H1 (cell line): ENCODE measurements around the gene TRIM67. TPM values are rescaled to one million over a fixed set of nuclear protein-coding genes. Genes with fewer than 3 reads are reported as not detected.

Experiments used
- CTCF ChIA-PET: fragments of 300-600 bp; sonication (Branson Sonifier 250); formaldehyde crosslinking; loops from one replicate; lab custom pipeline; 2021; ENCODE audit not compliant: partially characterized antibody; lab: Charles Lee
- POLR2A ChIA-PET: fragments of 300-600 bp; sonication (Branson Sonifier 250); formaldehyde crosslinking; loops from one replicate; lab custom pipeline; 2021; ENCODE audit warnings: inconsistent platforms; ENCODE audit not compliant: partially characterized antibody; lab: Charles Lee
- DNase-seq, 2 experiments: peaks; one replicate each; pipeline versions ENCODE4 v3.0.0 to v3.0.0-alpha.2; 2010 to 2022; ENCODE audit warnings: low spot score in 2 of 2, low read depth in 1 of 2, mixed read lengths in 1 of 2
- FAIRE-seq: peaks from 2 replicates; lab custom pipeline; 2011; peaks lifted over from hg19 to GRCh38; lab: Jason Lieb, UNC
- H2AFZ ChIP-seq: 2 replicates; pipeline ENCODE4 v1.8.1; 2012; ENCODE audit warnings: low read length, inconsistent platforms
- H2AK5ac ChIP-seq: 2 replicates; pipeline ENCODE4 v1.6.1; 2013; ENCODE audit warnings: low read depth, low read length
- H2BK120ac ChIP-seq: replicated peaks from 2 replicates; pipeline ENCODE3; 2013; ENCODE audit warnings: low read depth, low read length, inconsistent platforms
- H2BK12ac ChIP-seq: 2 replicates; pipeline ENCODE4 v1.6.1; 2013; ENCODE audit warnings: low read depth, low read length
- H2BK15ac ChIP-seq: 2 replicates; pipeline ENCODE4 v1.6.1; 2013; ENCODE audit warnings: low read length
- H2BK20ac ChIP-seq: 2 replicates; pipeline ENCODE4 v1.6.1; 2013; ENCODE audit warnings: low read length
- H2BK5ac ChIP-seq: 2 replicates; pipeline ENCODE4 v1.6.1; 2013; ENCODE audit warnings: low read depth, low read length
- H3K14ac ChIP-seq: 2 replicates; pipeline ENCODE4 v1.6.1; 2013; ENCODE audit warnings: inconsistent platforms; ENCODE audit not compliant: insufficient read length
- H3K18ac ChIP-seq: 2 replicates; pipeline ENCODE4 v1.6.1; 2013; ENCODE audit warnings: low read length; ENCODE audit errors: extremely low read depth
- H3K23ac ChIP-seq: 2 replicates; pipeline ENCODE4 v1.6.1; 2013; ENCODE audit warnings: inconsistent platforms; ENCODE audit not compliant: insufficient read length
- H3K23me2 ChIP-seq: 2 replicates; pipeline ENCODE4 v1.6.1; 2013; ENCODE audit warnings: low read depth, low read length
- H3K27ac ChIP-seq: 2 replicates; pipeline ENCODE4 v1.6.1; 2011; ENCODE audit warnings: low read depth, low read length, inconsistent platforms
- H3K27me3 ChIP-seq, 4 experiments: replicated peaks in 1 of 4; 1 replicate in 1 of 4; 2 replicates in 3 of 4; pipeline versions ENCODE4 v1.6.1 to v1.8.1; 2011 to 2013; ENCODE audit warnings: low read length in 3 of 4, mild to moderate bottlenecking in 3 of 4, inconsistent platforms in 2 of 4, mixed read lengths in 2 of 4, moderate library complexity in 1 of 4; ENCODE audit not compliant: control insufficient read depth in 3 of 4, insufficient read depth in 3 of 4; ENCODE audit errors: extremely low read depth in 1 of 4
- H3K36me3 ChIP-seq, 4 experiments: 2 replicates each; pipeline versions ENCODE4 v1.6.1 to v1.8.1; 2011 to 2013; ENCODE audit warnings: mild to moderate bottlenecking in 4 of 4, low read length in 3 of 4, moderate library complexity in 2 of 4, control low read depth in 1 of 4, inconsistent platforms in 1 of 4; ENCODE audit not compliant: insufficient read depth in 4 of 4, control insufficient read depth in 2 of 4
- H3K4ac ChIP-seq: replicated peaks from 2 replicates; pipeline ENCODE3; 2013; ENCODE audit warnings: low read length, low read depth, mixed read lengths, inconsistent platforms; ENCODE audit not compliant: insufficient read length
- H3K4me1 ChIP-seq, 4 experiments: replicated peaks in 1 of 4; 1 replicate in 1 of 4; 2 replicates in 3 of 4; pipeline versions ENCODE4 v1.6.1 to v1.8.1; 2011 to 2013; ENCODE audit warnings: low read length in 3 of 4, inconsistent platforms in 2 of 4, mixed read lengths in 1 of 4; ENCODE audit not compliant: insufficient read depth in 4 of 4, control insufficient read depth in 3 of 4
- H3K4me2 ChIP-seq, 2 experiments: 2 replicates each; pipeline versions ENCODE4 v1.6.1 to v1.8.1; 2011 to 2013; ENCODE audit warnings: low read depth in 2 of 2, low read length in 2 of 2, control low read depth in 1 of 2, inconsistent platforms in 1 of 2, mild to moderate bottlenecking in 1 of 2; ENCODE audit not compliant: insufficient read depth in 1 of 2
- H3K4me3 ChIP-seq, 4 experiments: fragments of 200-600, 300-600 bp in 1 of 4; sonication (generic), shearing (Covaris generic), sonication (Bioruptor Twin) in 1 of 4; 2 replicates each; pipeline versions ENCODE4 v1.5.1 to v1.8.1; 2011 to 2016; ENCODE audit warnings: low read length in 4 of 4, low read depth in 3 of 4, control low read depth in 2 of 4, inconsistent platforms in 2 of 4, mild to moderate bottlenecking in 2 of 4, mixed read lengths in 1 of 4, moderate library complexity in 1 of 4; ENCODE audit not compliant: insufficient read depth in 2 of 4; ENCODE audit errors: extremely low read depth in 1 of 4
- H3K56ac ChIP-seq: replicated peaks from 2 replicates; pipeline ENCODE3; 2013; ENCODE audit warnings: low read depth, mild to moderate bottlenecking, mixed read lengths, low read length, inconsistent platforms; ENCODE audit not compliant: insufficient read length
- H3K79me1 ChIP-seq: 2 replicates; pipeline ENCODE4 v1.6.1; 2013; ENCODE audit warnings: low read depth, low read length, control low read depth
- H3K79me2 ChIP-seq, 2 experiments: 2 replicates each; pipeline versions ENCODE4 v1.6.1 to v1.8.1; 2012 to 2013; ENCODE audit warnings: low read length in 2 of 2, mild to moderate bottlenecking in 2 of 2, inconsistent platforms in 1 of 2; ENCODE audit not compliant: insufficient read depth in 2 of 2, control insufficient read depth in 1 of 2
- H3K9ac ChIP-seq, 4 experiments: replicated peaks in 1 of 4; 1 replicate in 1 of 4; 2 replicates in 3 of 4; pipeline versions ENCODE4 v1.6.1 to v1.8.1; 2011 to 2013; ENCODE audit warnings: low read depth in 3 of 4, low read length in 3 of 4, control low read depth in 2 of 4, mild to moderate bottlenecking in 2 of 4, moderate library complexity in 2 of 4, inconsistent platforms in 1 of 4; ENCODE audit errors: extremely low read depth in 1 of 4
- H3K9me3 ChIP-seq, 2 experiments: 2 replicates each; pipeline versions ENCODE4 v1.6.1 to v1.8.1; 2012 to 2013; ENCODE audit warnings: mild to moderate bottlenecking in 2 of 2, moderate library complexity in 2 of 2, control low read depth in 1 of 2, inconsistent platforms in 1 of 2, low read depth in 1 of 2, low read length in 1 of 2, mixed read lengths in 1 of 2; ENCODE audit not compliant: insufficient read depth in 2 of 2
- H4K20me1 ChIP-seq, 2 experiments: replicated peaks in 1 of 2; 2 replicates each; pipeline versions ENCODE3 to v1.8.1; 2011 to 2013; ENCODE audit warnings: inconsistent platforms in 2 of 2, low read length in 2 of 2, mild to moderate bottlenecking in 1 of 2; ENCODE audit not compliant: insufficient read depth in 2 of 2, control insufficient read depth in 1 of 2
- H4K5ac ChIP-seq: 2 replicates; pipeline ENCODE4 v1.6.1; 2013; ENCODE audit warnings: low read length, low read depth, mixed read lengths, inconsistent platforms; ENCODE audit not compliant: insufficient read length
- H4K8ac ChIP-seq: 2 replicates; pipeline ENCODE4 v1.8.0; 2013; ENCODE audit warnings: mild to moderate bottlenecking, moderate library complexity, low read length, inconsistent platforms; ENCODE audit not compliant: insufficient read depth; ENCODE audit errors: extremely low read depth
- H4K91ac ChIP-seq: replicated peaks from 2 replicates; pipeline ENCODE3; 2013; ENCODE audit warnings: low read length, mixed read lengths, inconsistent platforms; ENCODE audit not compliant: insufficient read length
- BCL11A ChIP-seq, 2 experiments: IDR thresholded peaks; one replicate each; pipeline ENCODE4 v1.6.1; 2011; ENCODE audit warnings: low read depth in 2 of 2, low read length in 2 of 2, mild to moderate bottlenecking in 2 of 2
- USF2 ChIP-seq: IDR thresholded peaks from 2 replicates; pipeline ENCODE4 v1.6.1; 2011; ENCODE audit warnings: low read length, improper control_type of control experiment
- WGBS, 2 experiments: shearing (Covaris generic) in 1 of 2; methylation state at CpG; one replicate each; pipeline versions ENCODE4 v1.1.6 to v1.1.7; 2013 to 2015; ENCODE audit warnings: low lambda C conversion rate in 2 of 2, mixed read lengths in 2 of 2, inconsistent platforms in 1 of 2, low coverage in 1 of 2, missing lambda C conversion rate in 1 of 2; ENCODE audit not compliant: insufficient replicate concordance in 2 of 2, insufficient coverage in 1 of 2, insufficient read length in 1 of 2; ENCODE audit errors: extremely low coverage in 1 of 2, missing lambda C conversion rate in 1 of 2; 5-methylcytosine and 5-hydroxymethylcytosine counted together
- polyA plus RNA-seq, 7 experiments: library from polyadenylated mRNA; depleted of rRNA in 3 of 7; stranded (reverse) in 5 of 7; unstranded in 2 of 7; fragments of >200 nt in 5 of 7; fragments of 200-250 nt in 2 of 7; gene quantifications; 1 replicate in 5 of 7; 2 replicates in 1 of 7; 4 replicates in 1 of 7; pipeline versions ENCODE4 v1.2.1 to v1.2.3, GENCODE V29; 2011 to 2013; ENCODE audit warnings: missing spikeins in 2 of 7, mixed read lengths in 2 of 7
- total RNA-seq: library from RNA; stranded (reverse); fragmentation: NEBNext Ultra II Directional; extraction: Animal tissue kit (Norgen Biotek cat#: 25700); gene quantifications from 2 replicates; pipeline ENCODE4 v1.2.1, GENCODE V29; 2021

Gene TRIM67
- total and polyA plus RNA-seq, 2 of the 8 experiments (the other 6 are each of a cell fraction or from before 2014, with no cell fraction given) = under 0.01 TPM; not detected in 1

- ChIA-PET CTCF (interaction anchor here (1.2 to 1.5 kb wide), 2 partner anchors 17 to 151 kb away, joined by 3 read pairs; no protein-coding TSS in a partner anchor), POLR2A (no interaction called here)
- Histone ChIP-seq H3K79me2 (no peaks in the 10 kb centered on the region), H3K18ac (no peak overlapping the region), H3K14ac (no peak overlapping the region), H3K79me1 (no peaks in the 10 kb centered on the region), H2AK5ac (peak overlapping the region; percentile 16; the same call in 1 of the 2 replicates), H2BK20ac (no peak overlapping the region), H3K4me1 (peaks cover 0 to 12% (median 8%) of the 10 kb centered on the region in 4 experiments; a peak in 5 of 7 replicates), H4K8ac (no peak overlapping the region), H3K4me3 (no peak overlapping the region), H3K4me2 (no peak overlapping the region; a peak in 1 of 4 replicates), H3K23ac (no peak overlapping the region), H3K23me2 (no peaks in the 10 kb centered on the region), H2BK120ac (no peak overlapping the region), H2BK12ac (no peak overlapping the region), H3K36me3 (no peaks in the 10 kb centered on the region), H2BK15ac (no peak overlapping the region), H4K91ac (no peak overlapping the region), H2AFZ (no peak overlapping the region), H4K5ac (no peak overlapping the region), H3K9me3 (no peaks in the 10 kb centered on the region; a peak in 1 of 4 replicates), H2BK5ac (no peak overlapping the region), H3K56ac (no peak overlapping the region), H3K27ac (no peak overlapping the region), H3K4ac (no peak overlapping the region), H4K20me1 (peaks cover 0 to 2% of the 10 kb centered on the region in 2 experiments), H3K9ac (no peak overlapping the region), H3K27me3 (peaks cover 0 to 21% (median 8%) of the 10 kb centered on the region in 4 experiments; a peak in 5 of 7 replicates)
- DNase-seq (no peak), FAIRE-seq (no peak)
- 79% methylated on average over 3 of the region's 3 CpGs; no CpG with 5 or more reads in 1 of the 2 experiments for WGBS, 2 experiments
- no peak for TF ChIP-seq BCL11A (IDR thresholded peaks at IDR 0.05; ENCODE audit: low read depth in 2 of 2, low read length in 2 of 2)
- TF ChIP-seq USF2 = no peak
Observed at GRCh38 chr1:231188072-231188471, 26.2 kb downstream of the TRIM67 start.
